DMS 273 (cell line): ENCODE data around the gene HDGF.
A peak's percentile ranks its signal among the peaks of the same experiment; 100 is the strongest.
"Not testable (repeated sequence)": the region's sequence is repeated elsewhere in the genome, so short reads cannot be mapped to it uniquely, and the experiment has no call there.

Experiments used
- DNase-seq: peaks from one replicate; lab custom pipeline; 2025; ENCODE audit not compliant: unreplicated experiment; lab: John Stamatoyannopoulos, UW

HDGF gene

GRCh38 chr1:156767101-156767878 is 15.8 kb upstream of the HDGF start, which contains the start of gene PRCC:
PRCC (plus strand) TSS chr1:156767535; CDS start chr1:156767772, 237 bp downstream.
- DNase-seq: peak; percentile 100

GRCh38 chr1:156766298-156767100 is 15.0 kb upstream of the HDGF start:
- DNase-seq: no peak

GRCh38 chr1:156765666-156766065 is 14.2 kb upstream of the HDGF start:
- DNase-seq: no peak

GRCh38 chr1:156765136-156765535 is 13.7 kb upstream of the HDGF start:
- not testable (repeated sequence) for DNase-seq

GRCh38 chr1:156760796-156761104 is 9.3 kb upstream of the HDGF start:
- no peak for DNase-seq

- peak; percentile 69 for DNase-seq
These were observed 8.8 kb upstream of the HDGF start for GRCh38 chr1:156760092-156760795.

- DNase-seq: not testable (repeated sequence)
These were observed 6.2 kb upstream of the HDGF start for GRCh38 chr1:156757572-156758253.

GRCh38 chr1:156756355-156756754 is 4.9 kb upstream of the HDGF start:
- DNase-seq: no peak

- no peak for DNase-seq
These were observed 4.1 kb upstream of the HDGF start for GRCh38 chr1:156755527-156755950.

- DNase-seq: peak; percentile 91
These were observed 2.7 kb upstream of the HDGF start for GRCh38 chr1:156754219-156754618.

- DNase-seq: no peak
These were observed 1.5 kb upstream of the HDGF start for GRCh38 chr1:156752843-156753482.

GRCh38 chr1:156751757-156752481 is 444 bp upstream of the HDGF start:
- DNase-seq: peak; percentile 99

GRCh38 chr1:156750711-156751450 is 594 bp downstream of the HDGF start:
- peak; percentile 78 for DNase-seq

- peak; percentile 60 for DNase-seq
These were observed 1.2 kb downstream of the HDGF start for GRCh38 chr1:156750191-156750672.

GRCh38 chr1:156749419-156750118 is 1.9 kb downstream of the HDGF start:
- DNase-seq: peak; percentile 58

GRCh38 chr1:156748670-156749418 is 2.6 kb downstream of the HDGF start:
- DNase-seq: peak; percentile 62

- DNase-seq: no peak
These were observed 3.5 kb downstream of the HDGF start for GRCh38 chr1:156747742-156748669.
